GM12878 (cell line): Measurements from ENCODE around the gene ADAMTS17. TPM values are rescaled to one million over a fixed set of nuclear protein-coding genes. Genes with fewer than 3 reads are reported as not detected.

Source experiments
- ATAC-seq: fragments of 200-7000 bp; cut with Tn5 transposase; 3 replicates; pipeline ENCODE4 v1.9.1; 2020; ENCODE audit warnings: mild to moderate bottlenecking, moderate library complexity
- BruUV-seq: library from RNA; stranded (reverse); fragments of 400-500 nt; replicated peaks from 2 replicates; lab custom pipeline; 2021; lab: Mats Ljungman, UMichigan
- CTCF ChIA-PET: fragments of 300-600 bp; sonication (Branson Sonifier 250); formaldehyde crosslinking; extraction: SDS; loops from one replicate; lab custom pipeline; 2021; ENCODE audit warnings: inconsistent platforms; lab: Yijun Ruan, JAX
- POLR2A ChIA-PET: fragments of 350-600 bp; formaldehyde crosslinking; extraction: SDS; loops from one replicate; lab custom pipeline; 2021; ENCODE audit warnings: inconsistent platforms; lab: Charles Lee
- RAD21 ChIA-PET: fragments of 300-600 bp; sonication (Branson Sonifier 250); formaldehyde crosslinking; loops from one replicate; lab custom pipeline; 2023; ENCODE audit warnings: antibody characterized with exemption; ENCODE audit not compliant: unreplicated experiment; lab: Charles Lee
- SMC1A ChIA-PET: fragments of 300-600 bp; sonication (Branson Sonifier 250); formaldehyde crosslinking; loops from one replicate; lab custom pipeline; 2023; ENCODE audit not compliant: unreplicated experiment, uncharacterized antibody; lab: Charles Lee
- DNase-seq: peaks from one replicate; pipeline ENCODE4 v3.0.0-alpha.2; 2011; ENCODE audit warnings: low read depth, low spot score
- FAIRE-seq: peaks from 3 replicates; lab custom pipeline; 2011; peaks lifted over from hg19 to GRCh38; lab: Jason Lieb, UNC
- H2AFZ ChIP-seq: 2 replicates; pipeline ENCODE4 v1.6.0; 2011; ENCODE audit warnings: low read depth, low read length, control low read depth; ENCODE audit not compliant: control insufficient read depth
- H3K27ac ChIP-seq: 2 replicates; pipeline ENCODE4 v1.5.1; 2011; ENCODE audit warnings: control low read depth; ENCODE audit not compliant: control insufficient read depth, insufficient read depth
- H3K27me3 ChIP-seq, 2 experiments: replicated peaks in 1 of 2; 2 replicates each; pipeline versions ENCODE4 v1.6.0 to v1.6.1; 2011; ENCODE audit warnings: low read length in 1 of 2; ENCODE audit not compliant: control insufficient read depth in 2 of 2, insufficient read depth in 2 of 2
- H3K36me3 ChIP-seq, 2 experiments: 2 replicates each; pipeline ENCODE4 v1.5.1; 2011; ENCODE audit warnings: low read length in 1 of 2; ENCODE audit not compliant: control insufficient read depth in 2 of 2, insufficient read depth in 2 of 2
- H3K4me1 ChIP-seq: 2 replicates; pipeline ENCODE4 v1.6.1; 2011; ENCODE audit warnings: mild to moderate bottlenecking, low read length, moderate library complexity, mixed read lengths; ENCODE audit not compliant: control insufficient read depth, insufficient read depth
- H3K4me2 ChIP-seq: 2 replicates; pipeline ENCODE4 v1.6.0; 2011; ENCODE audit warnings: control low read depth; ENCODE audit not compliant: control insufficient read depth, insufficient read depth
- H3K4me3 ChIP-seq: fragments of 200-600 bp; sonication (generic); 2 replicates; pipeline ENCODE4 v1.5.1; 2016
- H3K79me2 ChIP-seq: 2 replicates; pipeline ENCODE4 v1.6.0; 2011; ENCODE audit warnings: low read length; ENCODE audit not compliant: control insufficient read depth, insufficient read depth
- H3K9ac ChIP-seq: 2 replicates; pipeline ENCODE4 v1.8.0; 2011; ENCODE audit warnings: low read length, control low read depth, mixed read lengths; ENCODE audit not compliant: control insufficient read depth, insufficient read depth
- H3K9me3 ChIP-seq: replicated peaks from 3 replicates; pipeline ENCODE4 v1.5.1; 2011; ENCODE audit warnings: mild to moderate bottlenecking, low read length; ENCODE audit not compliant: control insufficient read depth, insufficient read depth
- H4K20me1 ChIP-seq: 2 replicates; pipeline ENCODE4 v1.6.0; 2011; ENCODE audit not compliant: control insufficient read depth, insufficient read depth
- LARP7 ChIP-seq: fragments of 450-650 bp; IDR thresholded peaks from 2 replicates; pipeline ENCODE4 v1.6.1; 2017; ENCODE audit warnings: mild to moderate bottlenecking
- MYC ChIP-seq: IDR thresholded peaks from 2 replicates; pipeline ENCODE4 v1.6.1; 2011; ENCODE audit warnings: mild to moderate bottlenecking, low read length, moderate library complexity, inconsistent platforms; ENCODE audit not compliant: insufficient read depth, insufficient replicate concordance, insufficient read length, severe bottlenecking
- PAX8 ChIP-seq: fragments of 450-650 bp; IDR thresholded peaks from 2 replicates; pipeline ENCODE4 v1.6.1; 2017; ENCODE audit warnings: mild to moderate bottlenecking, moderate library complexity
- RAD21 ChIP-seq: IDR thresholded peaks from 2 replicates; pipeline ENCODE4 v1.6.1; 2011; ENCODE audit warnings: mild to moderate bottlenecking, low read depth, low read length, moderate library complexity; ENCODE audit not compliant: insufficient read depth
- TCF12 ChIP-seq: IDR thresholded peaks from 2 replicates; pipeline ENCODE4 v1.6.1; 2011; ENCODE audit warnings: low read depth, mild to moderate bottlenecking, low read length
- ZBTB33 ChIP-seq: fragments of 450-650 bp; IDR thresholded peaks from 2 replicates; pipeline ENCODE4 v1.6.1; 2017; ENCODE audit warnings: mild to moderate bottlenecking
- ZBTB4 ChIP-seq: fragments of 450-650 bp; formaldehyde crosslinking; IDR thresholded peaks from 2 replicates; pipeline ENCODE4 v1.4.0; 2022; ENCODE audit warnings: mild to moderate bottlenecking, moderate library complexity
- WGBS: methylation state at CpG from one replicate; pipeline ENCODE4 v1.1.6; 2016; ENCODE audit warnings: low lambda C conversion rate; ENCODE audit not compliant: insufficient replicate concordance, insufficient coverage; ENCODE audit errors: missing lambda C conversion rate; 5-methylcytosine and 5-hydroxymethylcytosine counted together
- in situ Hi-C: fragments of 300-500 bp; cut with MboI; formaldehyde crosslinking; loops from 9 replicates; pipeline ENCODE4 v1.14.3; 2018; ENCODE audit warnings: mixed read lengths
- intact Hi-C: fragments of 100-400 bp; cut with micrococcal nuclease; formaldehyde crosslinking; loops from one replicate; pipeline ENCODE4 v1.14.2; 2022; ENCODE audit not compliant: unreplicated experiment
- polyA plus RNA-seq, 11 experiments: library from polyadenylated mRNA; depleted of rRNA in 4 of 11; unstranded in 6 of 11; stranded (reverse) in 5 of 11; fragments of >200 nt; fragmentation: Nextera tagmentation in 4 of 11; fragmentation: Illumina TruSeq in 1 of 11; extraction: Ambion mirVana in 4 of 11; extraction: Trizol in 1 of 11; gene quantifications; 1 replicate in 1 of 11; 2 replicates in 10 of 11; pipeline versions ENCODE4 v1.2.1 to v1.2.3, GENCODE V29; 2011 to 2016; ENCODE audit warnings: inconsistent platforms in 2 of 11, missing spikeins in 2 of 11, low read depth in 1 of 11
- total RNA-seq, 4 experiments: library from RNA; depleted of rRNA in 3 of 4; stranded (reverse); fragments of >200 nt in 3 of 4; fragmentation: Illumina TruSeq in 1 of 4; extraction: Trizol in 1 of 4; gene quantifications; 2 replicates each; pipeline versions ENCODE4 v1.2.1 to v1.2.3, GENCODE V29; 2013 to 2021

Gene ADAMTS17
- total and polyA plus RNA-seq, 10 of the 15 experiments (the other 5 are each of a cell fraction or from before 2014, with no cell fraction given): 0.04 to 0.50 (median 0.10) TPM; not detected in 4

- SMC1A ChIA-PET: no interaction called here
- 18% methylated on average over 2 of the region's 2 CpGs for WGBS
- no peak overlapping the region for H3K4me3 ChIP-seq
Measured at GRCh38 chr15:100301910-100302431, 39.8 kb downstream of the ADAMTS17 start.

GRCh38 chr15:100298257-100298656 is 43.5 kb downstream of the ADAMTS17 start:
- Histone ChIP-seq H3K4me1 (no peaks in the 10 kb centered on the region), H3K9ac (no peak overlapping the region), H3K27me3 (no peaks in the 10 kb centered on the region), H3K9me3 (no peaks in the 10 kb centered on the region; the same call in 2 of the 3 replicates), H3K27ac (no peak overlapping the region), H3K36me3 (no peaks in the 10 kb centered on the region), H3K79me2 (no peaks in the 10 kb centered on the region), H4K20me1 (no peaks in the 10 kb centered on the region), H3K4me2 (no peak overlapping the region), H3K4me3 (no peak overlapping the region), H2AFZ (no peak overlapping the region)
- in situ Hi-C loops (no loop called here), intact Hi-C loops (no loop called here)
- no TSS peak for BruUV-seq
- RAD21 ChIA-PET: no interaction called here
- CTCF ChIA-PET: no interaction called here
- WGBS: 23% methylated on average over 7 of the region's 7 CpGs
- FAIRE-seq (no peak), DNase-seq (no peak), ATAC-seq (no peak)
- SMC1A ChIA-PET: no interaction called here
- POLR2A ChIA-PET: no interaction called here
- TF ChIP-seq LARP7 (no peak), TCF12 (no peak), ZBTB4 (CRISPR knock-in tag) (no peak), RAD21 (no peak)

More at GRCh38 chr15:100301910-100302431, 39.8 kb downstream of the ADAMTS17 start:
- H2AFZ ChIP-seq: no peak overlapping the region
- no peak for DNase-seq
- FAIRE-seq: no peak
- no peaks in the 10 kb centered on the region; the same call in 2 of the 3 replicates for H3K9me3 ChIP-seq
- H3K4me2 ChIP-seq: no peak overlapping the region
- H3K27ac ChIP-seq: no peak overlapping the region
- CTCF ChIA-PET: no interaction called here
- no peaks in the 10 kb centered on the region for H3K27me3 ChIP-seq
- H4K20me1 ChIP-seq: no peaks in the 10 kb centered on the region
- RAD21 ChIA-PET: no interaction called here
- no TSS peak for BruUV-seq
- intact Hi-C loops: no loop called here
- POLR2A ChIA-PET: no interaction called here
- H3K4me1 ChIP-seq: no peaks in the 10 kb centered on the region
- in situ Hi-C loops: no loop called here
- H3K9ac ChIP-seq: no peak overlapping the region
- no peaks in the 10 kb centered on the region for H3K36me3 ChIP-seq
- TF ChIP-seq ZBTB33: no peak
- no peak for TF ChIP-seq PAX8
- no peak for TF ChIP-seq MYC
- H3K79me2 ChIP-seq: no peaks in the 10 kb centered on the region
- ATAC-seq: no peak
